Upper lobe of left lung (tissue), 4 donors: ENCODE results near the gene RTTN.

Experiments
- CTCF ChIP-seq, 6 experiments: fragments of 450-650 bp in 4 of 6; fragments of 200-600 bp in 2 of 6; sonication (generic) in 2 of 6; IDR thresholded peaks; one replicate each; pipeline ENCODE4 v1.5.1; 2016 to 2019; ENCODE audit warnings: antibody characterized with exemption in 6 of 6
- EP300 ChIP-seq, 4 donors: sonication (generic); formaldehyde crosslinking; IDR thresholded peaks; one replicate each; pipeline ENCODE4 v1.5.1; 2017; ENCODE audit warnings: antibody characterized with exemption in 4 of 4, control low read depth in 2 of 4

GRCh38 chr18:70046796-70047195 lies 158.7 kb downstream of the RTTN start:
- TF ChIP-seq CTCF (IDR thresholded peaks at IDR 0.05) (no peak), EP300 (IDR thresholded peaks at IDR 0.05) (no peak)
